ENCODE results near the gene NFYC. TPM values are rescaled to one million over a fixed set of nuclear protein-coding genes. Genes with fewer than 3 reads are reported as not detected.
A peak's percentile ranks its signal among the peaks of the same experiment; 100 is the strongest.

The NFYC gene
- total RNA-seq, 1 donor = 24.2 TPM

DNA sequence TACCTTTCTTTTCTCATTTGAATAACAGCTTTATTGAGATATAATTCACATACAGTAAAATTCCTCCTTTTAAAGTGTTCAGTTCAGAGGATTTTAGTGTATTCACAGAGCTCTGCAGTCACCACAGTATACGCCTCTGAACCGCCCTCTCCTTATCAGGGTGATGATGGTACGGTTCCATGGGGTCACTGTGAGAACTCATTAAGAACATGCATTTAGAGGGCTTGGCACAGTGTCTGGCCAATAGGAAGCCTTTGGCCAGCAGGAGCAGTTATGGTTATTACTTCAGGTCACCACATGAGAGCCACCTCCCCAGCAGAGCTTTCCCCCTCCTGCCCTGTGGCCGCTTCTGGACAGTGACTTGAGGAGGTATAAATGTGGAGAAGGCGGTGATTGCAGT is 119.4 kb downstream of the NFYC start:
- no peak overlapping the region for H2AFZ ChIP-seq (ENCODE audit: low read length)
- no peak for DNase-seq (ENCODE audit: insufficient read length, low spot score, missing footprints)
- TF ChIP-seq, protein P1, sequence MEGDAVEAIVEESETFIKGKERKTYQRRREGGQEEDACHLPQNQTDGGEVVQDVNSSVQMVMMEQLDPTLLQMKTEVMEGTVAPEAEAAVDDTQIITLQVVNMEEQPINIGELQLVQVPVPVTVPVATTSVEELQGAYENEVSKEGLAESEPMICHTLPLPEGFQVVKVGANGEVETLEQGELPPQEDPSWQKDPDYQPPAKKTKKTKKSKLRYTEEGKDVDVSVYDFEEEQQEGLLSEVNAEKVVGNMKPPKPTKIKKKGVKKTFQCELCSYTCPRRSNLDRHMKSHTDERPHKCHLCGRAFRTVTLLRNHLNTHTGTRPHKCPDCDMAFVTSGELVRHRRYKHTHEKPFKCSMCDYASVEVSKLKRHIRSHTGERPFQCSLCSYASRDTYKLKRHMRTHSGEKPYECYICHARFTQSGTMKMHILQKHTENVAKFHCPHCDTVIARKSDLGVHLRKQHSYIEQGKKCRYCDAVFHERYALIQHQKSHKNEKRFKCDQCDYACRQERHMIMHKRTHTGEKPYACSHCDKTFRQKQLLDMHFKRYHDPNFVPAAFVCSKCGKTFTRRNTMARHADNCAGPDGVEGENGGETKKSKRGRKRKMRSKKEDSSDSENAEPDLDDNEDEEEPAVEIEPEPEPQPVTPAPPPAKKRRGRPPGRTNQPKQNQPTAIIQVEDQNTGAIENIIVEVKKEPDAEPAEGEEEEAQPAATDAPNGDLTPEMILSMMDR (IDR thresholded peaks at IDR 0.05; ENCODE audit: extremely low read depth, low read depth, low read length) = no peak
- H3K4me1 ChIP-seq (ENCODE audit: insufficient read depth, low read length) = peaks cover 27% of the 10 kb centered on the region
- no peaks in the 10 kb centered on the region for H4K20me1 ChIP-seq (ENCODE audit: insufficient read depth, low read length)
- H3K4me2 ChIP-seq (ENCODE audit: insufficient read depth, low read length) = no peak overlapping the region
- H3K79me2 ChIP-seq (ENCODE audit: insufficient read depth, low read length) = no peaks in the 10 kb centered on the region
- H3K4me3 ChIP-seq (ENCODE audit: insufficient read depth, low read length) = no peak overlapping the region
- no peaks in the 10 kb centered on the region for H3K9me3 ChIP-seq (ENCODE audit: low read depth, low read length)
- no peak overlapping the region for H3K27ac ChIP-seq (ENCODE audit: low read depth, low read length)
- H3K36me3 ChIP-seq (ENCODE audit: insufficient read depth, low read length) = no peaks in the 10 kb centered on the region
- no peaks in the 10 kb centered on the region for H3K27me3 ChIP-seq (ENCODE audit: insufficient read depth, low read length)

DNA sequence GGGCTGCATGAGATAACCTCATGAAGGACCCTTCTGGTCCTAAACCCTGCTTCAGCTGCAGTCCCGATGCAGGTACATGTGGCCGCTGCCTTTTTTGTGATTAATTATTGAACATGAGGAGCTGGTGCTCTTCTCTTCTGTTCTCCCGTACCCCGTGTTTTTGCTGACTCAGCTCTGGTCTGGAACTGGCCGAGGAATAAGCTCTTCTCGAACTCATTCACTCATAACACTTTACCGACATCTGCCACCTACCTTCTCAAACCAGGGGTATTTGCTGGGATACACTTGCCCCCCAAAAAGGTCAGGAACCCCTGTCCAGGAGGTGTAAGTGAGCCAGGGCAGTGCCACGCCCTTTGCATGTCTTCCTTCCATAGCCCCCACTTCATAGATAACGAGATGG is 123.9 kb downstream of the NFYC start:
- Histone ChIP-seq H3K36me3 (ENCODE audit: insufficient read depth, low read length) (no peaks in the 10 kb centered on the region), H3K4me2 (ENCODE audit: insufficient read depth, low read length) (no peak overlapping the region), H2AFZ (ENCODE audit: low read length) (no peak overlapping the region), H3K27ac (ENCODE audit: low read depth, low read length) (no peak overlapping the region), H3K4me3 (ENCODE audit: insufficient read depth, low read length) (no peak overlapping the region), H3K79me2 (ENCODE audit: insufficient read depth, low read length) (no peaks in the 10 kb centered on the region), H3K4me1 (ENCODE audit: insufficient read depth, low read length) (no peaks in the 10 kb centered on the region), H3K27me3 (ENCODE audit: insufficient read depth, low read length) (peaks cover 16% of the 10 kb centered on the region), H3K9me3 (ENCODE audit: low read depth, low read length) (no peaks in the 10 kb centered on the region), H4K20me1 (ENCODE audit: insufficient read depth, low read length) (no peaks in the 10 kb centered on the region)
- TF ChIP-seq, protein P1 (IDR thresholded peaks at IDR 0.05; ENCODE audit: extremely low read depth, low read depth, low read length) = no peak
- no peak for DNase-seq (ENCODE audit: insufficient read length, low spot score, missing footprints)

DNA sequence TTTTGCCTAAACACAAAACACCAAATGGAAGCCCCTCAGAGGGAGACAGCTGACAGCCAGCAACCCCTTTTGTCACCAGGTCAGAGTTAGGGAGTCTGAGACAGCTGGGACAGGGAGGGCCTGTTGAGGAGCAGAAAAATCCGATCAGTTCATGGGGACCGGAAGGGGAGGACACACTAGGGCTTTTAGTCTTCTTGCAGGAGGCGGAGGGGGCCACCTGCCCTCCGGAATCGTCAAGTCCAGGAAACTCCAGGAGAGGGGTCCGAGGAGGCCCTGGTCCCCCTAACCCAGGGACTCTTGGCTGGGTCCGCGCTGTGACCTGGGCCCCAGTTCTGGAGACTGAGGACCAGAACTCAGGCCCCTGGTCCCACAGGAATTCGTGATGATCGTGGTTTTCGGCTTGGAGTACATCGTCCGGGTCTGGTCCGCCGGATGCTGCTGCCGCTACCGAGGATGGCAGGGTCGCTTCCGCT is 126.3 kb downstream of the NFYC start:
- no peaks in the 10 kb centered on the region for H4K20me1 ChIP-seq (ENCODE audit: insufficient read depth, low read length)
- H3K27me3 ChIP-seq (ENCODE audit: insufficient read depth, low read length) = peaks cover 16% of the 10 kb centered on the region
- H2AFZ ChIP-seq (ENCODE audit: low read length) = no peak overlapping the region
- H3K4me2 ChIP-seq (ENCODE audit: insufficient read depth, low read length) = peak overlapping the region; percentile 65
- H3K27ac ChIP-seq (ENCODE audit: low read depth, low read length) = no peak overlapping the region
- peak overlapping the region; percentile 65 for H3K4me3 ChIP-seq (ENCODE audit: insufficient read depth, low read length)
- DNase-seq (ENCODE audit: insufficient read length, low spot score, missing footprints) = no peak
- H3K9me3 ChIP-seq (ENCODE audit: low read depth, low read length) = no peaks in the 10 kb centered on the region
- H3K79me2 ChIP-seq (ENCODE audit: insufficient read depth, low read length) = no peaks in the 10 kb centered on the region
- TF ChIP-seq, protein P1 (IDR thresholded peaks at IDR 0.05; ENCODE audit: extremely low read depth, low read depth, low read length) = no peak
- H3K36me3 ChIP-seq (ENCODE audit: insufficient read depth, low read length) = no peaks in the 10 kb centered on the region
- no peaks in the 10 kb centered on the region for H3K4me1 ChIP-seq (ENCODE audit: insufficient read depth, low read length)

DNA sequence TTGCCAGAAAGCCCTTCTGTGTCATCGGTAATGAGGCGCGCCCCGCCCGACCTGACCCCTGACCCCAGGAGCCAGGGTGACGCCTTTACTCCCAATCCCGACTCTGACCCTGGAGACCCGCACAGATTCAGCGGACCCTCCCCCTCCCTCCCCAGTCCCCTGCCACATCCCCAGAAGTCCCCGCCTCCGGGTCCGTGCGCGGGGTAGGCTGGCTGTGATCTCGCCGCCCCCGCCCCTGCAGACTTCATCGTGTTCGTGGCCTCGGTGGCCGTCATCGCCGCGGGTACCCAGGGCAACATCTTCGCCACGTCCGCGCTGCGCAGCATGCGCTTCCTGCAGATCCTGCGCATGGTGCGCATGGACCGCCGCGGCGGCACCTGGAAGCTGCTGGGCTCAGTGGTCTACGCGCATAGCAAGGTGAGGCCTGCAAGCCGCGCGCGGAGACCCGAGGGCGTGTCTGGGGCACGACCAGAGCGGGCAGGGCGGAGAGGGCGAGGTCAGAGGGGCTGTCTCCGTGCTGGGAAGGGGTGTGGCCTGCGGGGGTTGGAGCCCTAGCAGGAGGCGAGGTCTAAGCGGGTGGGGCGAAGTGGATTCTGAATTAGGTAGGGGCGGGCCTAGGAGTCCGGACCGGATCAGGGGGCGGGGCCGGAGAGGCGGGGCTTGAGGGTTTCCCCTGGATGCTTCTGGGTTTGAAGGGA is 126.9 kb downstream of the NFYC start:
- peak; percentile 88 for DNase-seq (ENCODE audit: insufficient read length, low spot score, missing footprints)
- Histone ChIP-seq H4K20me1 (ENCODE audit: insufficient read depth, low read length) (no peaks in the 10 kb centered on the region), H3K79me2 (ENCODE audit: insufficient read depth, low read length) (no peaks in the 10 kb centered on the region), H3K4me2 (ENCODE audit: insufficient read depth, low read length) (peak overlapping the region; percentile 65), H3K9me3 (ENCODE audit: low read depth, low read length) (no peaks in the 10 kb centered on the region), H3K36me3 (ENCODE audit: insufficient read depth, low read length) (no peaks in the 10 kb centered on the region), H3K4me1 (ENCODE audit: insufficient read depth, low read length) (no peaks in the 10 kb centered on the region), H2AFZ (ENCODE audit: low read length) (peak overlapping the region; percentile 68), H3K27ac (ENCODE audit: low read depth, low read length) (no peak overlapping the region), H3K4me3 (ENCODE audit: insufficient read depth, low read length) (peak overlapping the region; percentile 65), H3K27me3 (ENCODE audit: insufficient read depth, low read length) (peaks cover 16% of the 10 kb centered on the region)
- TF ChIP-seq, protein P1 (IDR thresholded peaks at IDR 0.05; ENCODE audit: extremely low read depth, low read depth, low read length) = no peak
